SK-N-SH (cell line): ENCODE data around the gene RAB7A.

Experiments used
- MXI1 ChIP-seq: IDR thresholded peaks from 2 replicates; pipeline ENCODE4 v1.6.1; 2012; ENCODE audit warnings: mild to moderate bottlenecking, low read depth, low read length, improper control_type of control experiment
- SMC3 ChIP-seq: IDR thresholded peaks from 2 replicates; pipeline ENCODE4 v1.6.1; 2012; ENCODE audit warnings: low read depth, low read length, improper control_type of control experiment
- TCF12 ChIP-seq: IDR thresholded peaks from 2 replicates; pipeline ENCODE4 v1.4.0; 2012
- TF ChIP-seq, protein P1 (sequence below): fragments of 200-600 bp; sonication (generic); IDR thresholded peaks from 2 replicates; pipeline ENCODE4 v1.6.1; 2017; ENCODE audit warnings: antibody characterized with exemption, mild to moderate bottlenecking, moderate library complexity

DNA sequence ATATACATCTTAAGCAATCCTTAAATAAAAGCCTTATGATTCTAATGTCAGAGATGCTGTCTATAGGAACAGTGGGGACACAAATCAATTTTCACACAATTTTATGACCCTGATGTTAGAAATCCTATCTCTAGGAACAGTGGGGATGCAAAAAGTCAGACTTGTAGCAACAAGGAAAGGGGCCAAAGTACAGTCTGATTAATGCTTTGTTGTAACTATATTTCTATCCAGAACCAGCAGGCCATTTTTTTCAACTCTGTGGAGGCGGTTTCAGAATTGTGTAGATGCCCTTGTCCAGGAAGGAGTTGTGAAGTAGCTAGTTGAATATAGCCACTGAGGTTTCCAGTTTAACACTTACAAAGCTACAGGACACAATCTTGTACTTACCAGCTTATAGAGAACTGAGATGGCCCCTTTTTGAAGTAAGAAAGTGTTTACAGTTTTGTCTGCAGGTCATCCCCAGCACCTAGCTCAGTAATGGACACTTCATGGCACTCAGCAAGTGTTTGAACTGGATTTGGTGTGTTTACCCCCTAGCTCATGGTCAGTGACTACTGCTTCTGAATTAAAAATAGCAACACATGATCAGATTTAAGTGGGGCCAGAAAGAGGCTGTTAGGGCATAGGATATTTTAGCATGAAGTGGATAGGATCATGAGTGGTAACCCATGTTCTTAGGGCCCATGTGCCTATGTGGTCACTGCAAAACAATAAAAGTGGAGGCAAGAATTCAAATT lies 54.3 kb downstream of the RAB7A start:
- TF ChIP-seq MXI1 (no peak), SMC3 (no peak), TCF12 (no peak)
- TF ChIP-seq, protein P1, sequence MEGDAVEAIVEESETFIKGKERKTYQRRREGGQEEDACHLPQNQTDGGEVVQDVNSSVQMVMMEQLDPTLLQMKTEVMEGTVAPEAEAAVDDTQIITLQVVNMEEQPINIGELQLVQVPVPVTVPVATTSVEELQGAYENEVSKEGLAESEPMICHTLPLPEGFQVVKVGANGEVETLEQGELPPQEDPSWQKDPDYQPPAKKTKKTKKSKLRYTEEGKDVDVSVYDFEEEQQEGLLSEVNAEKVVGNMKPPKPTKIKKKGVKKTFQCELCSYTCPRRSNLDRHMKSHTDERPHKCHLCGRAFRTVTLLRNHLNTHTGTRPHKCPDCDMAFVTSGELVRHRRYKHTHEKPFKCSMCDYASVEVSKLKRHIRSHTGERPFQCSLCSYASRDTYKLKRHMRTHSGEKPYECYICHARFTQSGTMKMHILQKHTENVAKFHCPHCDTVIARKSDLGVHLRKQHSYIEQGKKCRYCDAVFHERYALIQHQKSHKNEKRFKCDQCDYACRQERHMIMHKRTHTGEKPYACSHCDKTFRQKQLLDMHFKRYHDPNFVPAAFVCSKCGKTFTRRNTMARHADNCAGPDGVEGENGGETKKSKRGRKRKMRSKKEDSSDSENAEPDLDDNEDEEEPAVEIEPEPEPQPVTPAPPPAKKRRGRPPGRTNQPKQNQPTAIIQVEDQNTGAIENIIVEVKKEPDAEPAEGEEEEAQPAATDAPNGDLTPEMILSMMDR = no peak
